Nephron progenitor cell (in vitro differentiated cells): ENCODE data around the gene GALNT2.

ENCODE experiments used
- DNase-seq: peaks from one replicate; pipeline ENCODE4 v3.0.0; 2021
- H3K27ac Mint-ChIP-seq: 2 replicates; pipeline ENCODE4 v1.8.0; 2021; ENCODE audit warnings: mild to moderate bottlenecking, moderate library complexity, mixed read lengths
- H3K27me3 Mint-ChIP-seq: 2 replicates; pipeline ENCODE4 v1.8.0; 2021; ENCODE audit warnings: mild to moderate bottlenecking, low read depth, mixed read lengths; ENCODE audit not compliant: poor library complexity
- H3K36me3 Mint-ChIP-seq: 2 replicates; pipeline ENCODE4 v1.8.0; 2021; ENCODE audit warnings: low read depth, mixed read lengths
- H3K4me1 Mint-ChIP-seq: 2 replicates; pipeline ENCODE4 v1.8.0; 2021; ENCODE audit warnings: mixed read lengths
- H3K4me3 Mint-ChIP-seq: 2 replicates; pipeline ENCODE4 v1.8.0; 2021; ENCODE audit warnings: mild to moderate bottlenecking, moderate library complexity, mixed read lengths
- H3K9me3 Mint-ChIP-seq: 2 replicates; pipeline ENCODE4 v1.8.0; 2021; ENCODE audit warnings: mild to moderate bottlenecking, moderate library complexity, mixed read lengths
- TF ChIP-seq, protein P1 (sequence below): fragments of 200-600 bp; sonication (generic); IDR thresholded peaks from 2 replicates; pipeline ENCODE4 v1.5.0; 2021; ENCODE audit warnings: antibody characterized with exemption

The GALNT2 gene

GRCh38 chr1:230200276-230200675 lies 133.2 kb downstream of the GALNT2 start:
- Mint-ChIP-seq H3K4me1 (peaks cover 17% of the 10 kb centered on the region), H3K4me3 (no peak overlapping the region), H3K27me3 (no peaks in the 10 kb centered on the region), H3K36me3 (peaks cover 8% of the 10 kb centered on the region), H3K9me3 (no peaks in the 10 kb centered on the region), H3K27ac (peak overlapping the region; percentile 89)
- TF ChIP-seq, protein P1, sequence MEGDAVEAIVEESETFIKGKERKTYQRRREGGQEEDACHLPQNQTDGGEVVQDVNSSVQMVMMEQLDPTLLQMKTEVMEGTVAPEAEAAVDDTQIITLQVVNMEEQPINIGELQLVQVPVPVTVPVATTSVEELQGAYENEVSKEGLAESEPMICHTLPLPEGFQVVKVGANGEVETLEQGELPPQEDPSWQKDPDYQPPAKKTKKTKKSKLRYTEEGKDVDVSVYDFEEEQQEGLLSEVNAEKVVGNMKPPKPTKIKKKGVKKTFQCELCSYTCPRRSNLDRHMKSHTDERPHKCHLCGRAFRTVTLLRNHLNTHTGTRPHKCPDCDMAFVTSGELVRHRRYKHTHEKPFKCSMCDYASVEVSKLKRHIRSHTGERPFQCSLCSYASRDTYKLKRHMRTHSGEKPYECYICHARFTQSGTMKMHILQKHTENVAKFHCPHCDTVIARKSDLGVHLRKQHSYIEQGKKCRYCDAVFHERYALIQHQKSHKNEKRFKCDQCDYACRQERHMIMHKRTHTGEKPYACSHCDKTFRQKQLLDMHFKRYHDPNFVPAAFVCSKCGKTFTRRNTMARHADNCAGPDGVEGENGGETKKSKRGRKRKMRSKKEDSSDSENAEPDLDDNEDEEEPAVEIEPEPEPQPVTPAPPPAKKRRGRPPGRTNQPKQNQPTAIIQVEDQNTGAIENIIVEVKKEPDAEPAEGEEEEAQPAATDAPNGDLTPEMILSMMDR: no peak
- no peak for DNase-seq

- Mint-ChIP-seq H3K36me3 (peaks cover 8% of the 10 kb centered on the region), H3K27me3 (no peaks in the 10 kb centered on the region), H3K9me3 (no peaks in the 10 kb centered on the region), H3K4me1 (peaks cover 20% of the 10 kb centered on the region), H3K27ac (no peak overlapping the region), H3K4me3 (no peak overlapping the region)
- TF ChIP-seq, protein P1: no peak
- DNase-seq: no peak
These were observed 134.4 kb downstream of the GALNT2 start for GRCh38 chr1:230201445-230201844.

GRCh38 chr1:230204842-230205241 lies 137.8 kb downstream of the GALNT2 start:
- Mint-ChIP-seq H3K9me3 (no peaks in the 10 kb centered on the region), H3K36me3 (peaks cover 8% of the 10 kb centered on the region), H3K4me1 (peaks cover 28% of the 10 kb centered on the region), H3K27me3 (no peaks in the 10 kb centered on the region), H3K4me3 (no peak overlapping the region), H3K27ac (no peak overlapping the region)
- TF ChIP-seq, protein P1: no peak
- no peak for DNase-seq

GRCh38 chr1:230205719-230206198 lies 138.7 kb downstream of the GALNT2 start:
- TF ChIP-seq, protein P1: no peak
- DNase-seq: no peak
- H3K4me1 Mint-ChIP-seq: peaks cover 38% of the 10 kb centered on the region

GRCh38 chr1:230206207-230206606 lies 139.2 kb downstream of the GALNT2 start:
- TF ChIP-seq, protein P1: no peak
- H3K4me1 Mint-ChIP-seq: peaks cover 40% of the 10 kb centered on the region
- H3K27ac Mint-ChIP-seq: no peak overlapping the region
- H3K9me3 Mint-ChIP-seq: no peaks in the 10 kb centered on the region
- H3K36me3 Mint-ChIP-seq: peaks cover 8% of the 10 kb centered on the region
- no peak overlapping the region for H3K4me3 Mint-ChIP-seq
- no peak for DNase-seq
- no peaks in the 10 kb centered on the region for H3K27me3 Mint-ChIP-seq

More at GRCh38 chr1:230205719-230206198, 138.7 kb downstream of the GALNT2 start:
- H3K4me3 Mint-ChIP-seq: no peak overlapping the region
- no peak overlapping the region for H3K27ac Mint-ChIP-seq
- H3K9me3 Mint-ChIP-seq: no peaks in the 10 kb centered on the region
- no peaks in the 10 kb centered on the region for H3K27me3 Mint-ChIP-seq
- H3K36me3 Mint-ChIP-seq: peaks cover 8% of the 10 kb centered on the region

- Mint-ChIP-seq H3K36me3 (peaks cover 8% of the 10 kb centered on the region), H3K27ac (no peak overlapping the region), H3K27me3 (no peaks in the 10 kb centered on the region), H3K9me3 (no peaks in the 10 kb centered on the region), H3K4me1 (peaks cover 45% of the 10 kb centered on the region), H3K4me3 (no peak overlapping the region)
- DNase-seq: no peak
- TF ChIP-seq, protein P1: no peak
These were observed 139.9 kb downstream of the GALNT2 start for GRCh38 chr1:230206976-230207375.
